ENCODE data around the gene ITPKA. TPM values are rescaled to one million over a fixed set of nuclear protein-coding genes. Genes with fewer than 3 reads are reported as not detected.

ITPKA gene
- total RNA-seq, 4 donors from 2014 or later: 1.6 to 3.7 TPM; not detected in 2

DNA sequence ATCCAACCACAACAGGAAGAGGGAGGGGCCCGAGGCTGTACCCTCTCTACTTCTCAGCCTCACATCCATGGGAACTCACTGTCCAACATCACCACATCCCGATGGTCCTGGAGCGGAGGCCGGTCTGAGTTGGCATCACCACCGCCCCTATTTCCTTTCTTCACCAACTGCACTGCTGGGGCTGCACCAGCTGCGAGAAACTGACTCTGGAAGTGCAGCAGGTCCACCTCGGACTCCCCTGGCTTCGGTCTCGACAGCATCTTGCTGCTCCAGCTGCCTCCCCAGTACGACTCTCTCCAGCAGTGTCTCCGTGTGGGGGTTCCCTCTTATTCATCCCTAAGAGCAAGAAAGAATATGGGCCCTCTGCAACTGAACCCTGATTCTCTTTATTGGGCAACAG, 43.2 kb downstream of the ITPKA start:
- H3K4me3 ChIP-seq (ENCODE audit: low read depth, poor library complexity, severe bottlenecking): no peak overlapping the region

DNA sequence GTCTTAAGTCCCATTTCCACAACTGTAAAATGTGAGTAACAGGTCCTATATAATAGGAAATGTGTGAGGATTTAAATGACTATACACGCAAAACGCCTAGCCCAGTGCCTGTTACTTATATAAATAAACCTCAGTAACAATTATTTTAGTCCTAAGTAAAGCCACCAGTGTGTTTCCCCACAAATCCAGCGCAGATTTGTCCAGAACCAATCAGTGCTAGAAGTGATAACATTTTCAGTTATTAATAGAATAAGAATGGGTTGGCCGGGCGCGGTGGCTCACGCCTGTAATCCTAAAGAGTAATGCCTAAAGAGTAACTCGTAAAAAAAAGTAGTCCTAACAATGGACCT, 49.8 kb downstream of the ITPKA start:
- 5 to 8% methylated on average over 8 of the region's 8 CpGs for WGBS, 2 donors

More for the DNA sequence above, 43.2 kb downstream of the ITPKA start:
- TF ChIP-seq, protein P1, sequence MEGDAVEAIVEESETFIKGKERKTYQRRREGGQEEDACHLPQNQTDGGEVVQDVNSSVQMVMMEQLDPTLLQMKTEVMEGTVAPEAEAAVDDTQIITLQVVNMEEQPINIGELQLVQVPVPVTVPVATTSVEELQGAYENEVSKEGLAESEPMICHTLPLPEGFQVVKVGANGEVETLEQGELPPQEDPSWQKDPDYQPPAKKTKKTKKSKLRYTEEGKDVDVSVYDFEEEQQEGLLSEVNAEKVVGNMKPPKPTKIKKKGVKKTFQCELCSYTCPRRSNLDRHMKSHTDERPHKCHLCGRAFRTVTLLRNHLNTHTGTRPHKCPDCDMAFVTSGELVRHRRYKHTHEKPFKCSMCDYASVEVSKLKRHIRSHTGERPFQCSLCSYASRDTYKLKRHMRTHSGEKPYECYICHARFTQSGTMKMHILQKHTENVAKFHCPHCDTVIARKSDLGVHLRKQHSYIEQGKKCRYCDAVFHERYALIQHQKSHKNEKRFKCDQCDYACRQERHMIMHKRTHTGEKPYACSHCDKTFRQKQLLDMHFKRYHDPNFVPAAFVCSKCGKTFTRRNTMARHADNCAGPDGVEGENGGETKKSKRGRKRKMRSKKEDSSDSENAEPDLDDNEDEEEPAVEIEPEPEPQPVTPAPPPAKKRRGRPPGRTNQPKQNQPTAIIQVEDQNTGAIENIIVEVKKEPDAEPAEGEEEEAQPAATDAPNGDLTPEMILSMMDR (IDR thresholded peaks at IDR 0.05): no peak
- TF ChIP-seq POLR2A (IDR thresholded peaks at IDR 0.05): no peak
- intact Hi-C loops (cut with DNase I; ENCODE audit: low total_unique reads): no loop called here
- no peak for DNase-seq (ENCODE audit: low spot score in 2 of 2)
- WGBS, 2 donors: 92 to 96% methylated on average over 11 of the region's 11 CpGs

DNA sequence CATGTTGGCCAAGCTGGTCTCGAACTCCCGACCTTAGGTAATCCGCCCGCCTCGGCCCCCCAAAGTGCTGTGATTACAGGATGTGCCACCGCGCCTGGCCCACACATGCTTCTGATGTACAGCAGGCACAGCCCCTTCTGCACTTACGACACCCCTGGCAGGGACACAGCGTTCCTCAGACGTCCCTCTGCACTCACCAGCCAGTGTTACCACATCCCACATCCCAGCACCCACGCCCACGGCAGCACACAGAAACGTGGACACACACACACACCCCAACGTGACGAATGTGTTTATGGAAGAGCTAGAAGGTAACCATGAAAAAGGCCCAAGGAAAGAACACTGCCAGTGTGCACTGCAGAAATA, 51.0 kb downstream of the ITPKA start:
- intact Hi-C loops (cut with DNase I; ENCODE audit: low total_unique reads): no loop called here
- H3K4me3 ChIP-seq (ENCODE audit: low read depth, poor library complexity, severe bottlenecking): no peak overlapping the region
- WGBS, 2 donors: 60 to 61% methylated on average over 14 to 15 of the region's 15 CpGs
- peak; percentile 84 to 96 for DNase-seq (ENCODE audit: low spot score in 2 of 2)
- TF ChIP-seq POLR2A (IDR thresholded peaks at IDR 0.05): no peak
- TF ChIP-seq, protein P1 (IDR thresholded peaks at IDR 0.05): no peak

More for the DNA sequence above, 49.8 kb downstream of the ITPKA start:
- no peak for TF ChIP-seq POLR2A (IDR thresholded peaks at IDR 0.05)
- TF ChIP-seq, protein P1 (IDR thresholded peaks at IDR 0.05): no peak
- intact Hi-C loops (cut with DNase I; ENCODE audit: low total_unique reads): no loop called here
- H3K4me3 ChIP-seq (ENCODE audit: low read depth, poor library complexity, severe bottlenecking): peak overlapping the region; percentile 79
- DNase-seq (ENCODE audit: low spot score in 2 of 2): no peak

DNA sequence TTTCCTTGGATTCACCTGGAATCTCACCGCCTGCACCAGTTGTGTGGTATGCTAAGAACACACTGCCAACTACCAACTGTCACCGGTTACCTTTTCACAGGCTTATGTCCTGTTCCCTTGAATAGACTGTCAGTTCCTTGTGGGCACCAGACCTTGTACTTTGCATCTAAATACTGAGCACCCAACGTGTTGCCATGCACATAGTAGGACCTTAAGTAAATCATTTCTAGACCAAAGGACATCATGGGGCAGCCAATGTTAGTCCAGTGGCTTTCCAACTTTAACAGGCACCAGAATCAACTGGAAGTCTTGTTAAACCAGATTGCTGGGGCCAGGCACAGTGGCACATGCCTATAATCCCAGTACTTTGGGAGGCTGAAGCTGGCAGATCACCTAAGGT, 51.5 kb downstream of the ITPKA start:
- DNase-seq (ENCODE audit: low spot score in 2 of 2): no peak
- intact Hi-C loops (cut with DNase I; ENCODE audit: low total_unique reads): no loop called here
- WGBS, 2 donors: 74 to 82% methylated on average over 3 of the region's 3 CpGs
- no peak overlapping the region for H3K4me3 ChIP-seq (ENCODE audit: low read depth, poor library complexity, severe bottlenecking)
- TF ChIP-seq, protein P1 (IDR thresholded peaks at IDR 0.05): no peak
- no peak for TF ChIP-seq POLR2A (IDR thresholded peaks at IDR 0.05)

DNA sequence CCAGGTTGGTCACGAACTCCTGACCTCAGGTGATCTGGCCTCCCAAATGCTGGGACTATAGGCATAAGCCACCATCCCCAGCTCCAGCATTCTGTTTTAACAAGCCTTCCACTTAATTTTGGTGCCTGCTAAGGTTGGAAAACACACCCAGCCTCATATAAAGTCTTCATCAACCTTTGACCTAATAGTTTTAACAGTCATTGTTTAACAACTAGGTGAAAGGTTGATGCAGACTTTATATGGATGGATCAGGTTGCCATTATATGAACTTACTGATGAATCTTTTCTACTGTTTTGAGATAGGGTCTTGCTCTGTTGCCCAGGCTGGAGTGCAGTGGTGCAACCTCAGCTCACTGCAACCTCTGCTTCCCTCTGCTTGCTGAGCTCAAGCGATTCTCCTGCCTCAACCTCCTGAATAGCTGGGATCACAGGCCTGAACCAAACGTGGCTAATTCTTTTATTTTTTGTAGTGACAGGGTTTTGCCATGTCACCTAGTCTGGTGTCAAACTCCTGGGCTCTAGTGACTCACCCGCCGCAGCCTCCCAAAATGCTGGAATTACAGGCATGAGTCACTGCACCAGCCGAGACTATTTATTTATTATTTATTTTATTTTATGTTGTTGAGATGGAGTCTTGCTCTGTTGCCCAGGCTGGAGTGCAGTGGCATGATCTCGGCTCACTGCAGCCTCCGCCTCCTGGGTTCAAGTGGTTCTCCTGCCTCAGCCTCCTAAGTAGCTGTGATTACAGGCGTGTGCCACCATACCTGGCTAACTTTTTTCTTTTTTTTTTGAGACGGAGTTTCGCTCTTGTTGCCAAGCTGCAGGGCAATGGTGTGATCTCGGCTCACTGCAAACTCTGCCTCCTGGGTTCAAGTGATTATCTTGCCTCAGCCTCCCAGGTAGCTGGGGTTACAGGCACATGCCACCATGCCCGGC, 53.4 kb downstream of the ITPKA start:
- TF ChIP-seq, protein P1 (IDR thresholded peaks at IDR 0.05): no peak
- intact Hi-C loops (cut with DNase I; ENCODE audit: low total_unique reads): no loop called here
- no peak overlapping the region for H3K4me3 ChIP-seq (ENCODE audit: low read depth, poor library complexity, severe bottlenecking)
- WGBS, 2 donors: 73 to 74% methylated on average over 13 of the region's 13 CpGs
- DNase-seq (ENCODE audit: low spot score in 2 of 2): no peak
